ENCODE results near the gene SMLR1.

DNA sequence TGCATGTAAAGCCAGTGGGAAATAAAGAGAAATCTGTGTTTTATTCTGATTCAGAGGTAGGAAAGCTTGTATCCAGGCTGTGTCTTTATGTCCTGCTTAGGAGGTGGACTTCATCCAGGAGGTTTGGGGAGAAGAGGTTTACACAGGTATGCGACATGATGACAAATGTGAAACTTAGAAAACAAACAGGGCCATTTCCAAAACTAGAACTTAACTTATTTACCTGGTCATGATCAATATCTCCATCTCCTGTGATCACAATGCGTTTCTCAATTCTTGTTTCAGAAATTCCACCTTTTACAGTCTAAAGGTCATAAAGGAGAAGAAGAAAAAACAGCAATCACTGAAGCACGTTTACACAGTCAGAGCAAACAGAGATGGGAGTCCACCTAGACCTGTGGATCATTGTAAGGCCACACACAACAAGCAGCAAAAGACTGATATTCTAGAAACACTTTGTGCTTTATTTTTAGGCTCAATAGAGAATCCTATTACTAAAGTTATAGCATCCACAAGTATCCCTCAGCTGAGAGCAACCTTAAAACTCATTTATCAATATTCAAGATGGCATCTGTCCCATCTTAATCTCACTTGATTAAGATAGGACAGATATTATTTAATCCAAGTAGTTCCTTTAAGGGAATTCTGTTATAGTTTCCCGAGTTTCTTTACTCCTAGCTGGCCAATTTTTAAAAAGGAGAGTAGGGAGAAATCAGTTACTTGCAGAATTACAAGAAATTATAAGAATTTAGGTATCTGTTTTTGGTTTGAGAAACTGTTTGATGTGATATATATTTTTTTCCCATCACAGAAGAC, 36.4 kb downstream of the SMLR1 start:
- no peak for TF ChIP-seq POLR2AphosphoS5 (IDR thresholded peaks at IDR 0.05)
- TF ChIP-seq EP300 (IDR thresholded peaks at IDR 0.05; ENCODE audit: low read depth): no peak

All from transverse colon (tissue), 3 donors.